Measurements from ENCODE around the gene ADAMTS15.

DNA sequence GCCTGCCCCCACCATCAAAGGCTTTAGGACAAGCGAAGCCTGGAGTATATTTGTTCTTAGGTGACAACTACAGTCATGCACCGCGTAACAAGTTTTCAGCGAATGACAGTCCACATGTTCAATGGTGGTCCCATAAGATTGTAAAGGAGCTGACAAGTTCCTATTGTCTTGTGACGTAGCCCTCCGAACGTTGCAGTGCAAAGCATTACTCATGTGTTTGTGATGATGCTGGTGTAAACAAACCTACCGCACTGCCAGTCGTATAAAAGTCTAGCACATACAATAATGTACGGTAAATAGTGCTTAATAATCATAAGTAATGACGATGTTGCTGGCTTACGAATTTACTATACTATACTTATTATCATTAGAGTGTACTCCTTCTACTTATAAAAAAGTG lies 41.3 kb downstream of the ADAMTS15 start:
- TF ChIP-seq, protein P1, sequence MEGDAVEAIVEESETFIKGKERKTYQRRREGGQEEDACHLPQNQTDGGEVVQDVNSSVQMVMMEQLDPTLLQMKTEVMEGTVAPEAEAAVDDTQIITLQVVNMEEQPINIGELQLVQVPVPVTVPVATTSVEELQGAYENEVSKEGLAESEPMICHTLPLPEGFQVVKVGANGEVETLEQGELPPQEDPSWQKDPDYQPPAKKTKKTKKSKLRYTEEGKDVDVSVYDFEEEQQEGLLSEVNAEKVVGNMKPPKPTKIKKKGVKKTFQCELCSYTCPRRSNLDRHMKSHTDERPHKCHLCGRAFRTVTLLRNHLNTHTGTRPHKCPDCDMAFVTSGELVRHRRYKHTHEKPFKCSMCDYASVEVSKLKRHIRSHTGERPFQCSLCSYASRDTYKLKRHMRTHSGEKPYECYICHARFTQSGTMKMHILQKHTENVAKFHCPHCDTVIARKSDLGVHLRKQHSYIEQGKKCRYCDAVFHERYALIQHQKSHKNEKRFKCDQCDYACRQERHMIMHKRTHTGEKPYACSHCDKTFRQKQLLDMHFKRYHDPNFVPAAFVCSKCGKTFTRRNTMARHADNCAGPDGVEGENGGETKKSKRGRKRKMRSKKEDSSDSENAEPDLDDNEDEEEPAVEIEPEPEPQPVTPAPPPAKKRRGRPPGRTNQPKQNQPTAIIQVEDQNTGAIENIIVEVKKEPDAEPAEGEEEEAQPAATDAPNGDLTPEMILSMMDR (IDR thresholded peaks at IDR 0.05): no peak
- no peak for TF ChIP-seq POLR2A (IDR thresholded peaks at IDR 0.05)

All from lower leg skin (tissue), 3 donors.